Measurements from ENCODE around the gene PIH1D2.
"Not testable (repeated sequence)": the region's sequence is repeated elsewhere in the genome, so short reads cannot be mapped to it uniquely, and the experiment has no call there.

DNA sequence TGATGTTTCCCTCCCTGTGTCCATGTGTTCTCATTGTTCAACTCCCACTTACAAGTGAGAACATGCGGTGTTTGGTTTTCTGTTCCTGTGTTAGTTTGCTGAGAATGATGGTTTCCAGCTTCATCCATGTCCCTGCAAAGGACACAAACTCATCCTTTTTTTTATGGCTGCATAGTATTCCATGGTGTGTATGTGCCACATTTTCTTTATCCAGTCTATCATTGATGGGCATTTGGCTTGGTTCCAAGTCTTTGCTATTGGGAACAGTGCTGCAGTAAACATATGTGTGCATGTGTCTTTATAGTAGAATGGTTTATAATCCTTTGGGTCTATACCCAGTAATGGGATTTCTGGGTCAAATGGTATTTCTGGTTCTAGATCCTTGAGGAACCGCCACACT, 27.2 kb downstream of the PIH1D2 start:
- TF ChIP-seq PHF8 (IDR thresholded peaks at IDR 0.05; ENCODE audit: borderline replicate concordance, low read length); NRF1 (conservative IDR thresholded peaks at IDR 0.05 in 1 of 2, IDR thresholded peaks at IDR 0.05 in 1 of 2); SMAD3 (CRISPR knock-in tag; conservative IDR thresholded peaks at IDR 0.05): not testable (repeated sequence)
- TF ChIP-seq, protein P1, sequence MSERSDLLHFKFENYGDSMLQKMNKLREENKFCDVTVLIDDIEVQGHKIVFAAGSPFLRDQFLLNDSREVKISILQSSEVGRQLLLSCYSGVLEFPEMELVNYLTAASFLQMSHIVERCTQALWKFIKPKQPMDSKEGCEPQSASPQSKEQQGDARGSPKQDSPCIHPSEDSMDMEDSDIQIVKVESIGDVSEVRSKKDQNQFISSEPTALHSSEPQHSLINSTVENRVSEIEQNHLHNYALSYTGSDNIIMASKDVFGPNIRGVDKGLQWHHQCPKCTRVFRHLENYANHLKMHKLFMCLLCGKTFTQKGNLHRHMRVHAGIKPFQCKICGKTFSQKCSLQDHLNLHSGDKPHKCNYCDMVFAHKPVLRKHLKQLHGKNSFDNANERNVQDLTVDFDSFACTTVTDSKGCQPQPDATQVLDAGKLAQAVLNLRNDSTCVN (CRISPR knock-in tag; IDR thresholded peaks at IDR 0.05), result not testable (repeated sequence)
- TF ChIP-seq, protein P2, sequence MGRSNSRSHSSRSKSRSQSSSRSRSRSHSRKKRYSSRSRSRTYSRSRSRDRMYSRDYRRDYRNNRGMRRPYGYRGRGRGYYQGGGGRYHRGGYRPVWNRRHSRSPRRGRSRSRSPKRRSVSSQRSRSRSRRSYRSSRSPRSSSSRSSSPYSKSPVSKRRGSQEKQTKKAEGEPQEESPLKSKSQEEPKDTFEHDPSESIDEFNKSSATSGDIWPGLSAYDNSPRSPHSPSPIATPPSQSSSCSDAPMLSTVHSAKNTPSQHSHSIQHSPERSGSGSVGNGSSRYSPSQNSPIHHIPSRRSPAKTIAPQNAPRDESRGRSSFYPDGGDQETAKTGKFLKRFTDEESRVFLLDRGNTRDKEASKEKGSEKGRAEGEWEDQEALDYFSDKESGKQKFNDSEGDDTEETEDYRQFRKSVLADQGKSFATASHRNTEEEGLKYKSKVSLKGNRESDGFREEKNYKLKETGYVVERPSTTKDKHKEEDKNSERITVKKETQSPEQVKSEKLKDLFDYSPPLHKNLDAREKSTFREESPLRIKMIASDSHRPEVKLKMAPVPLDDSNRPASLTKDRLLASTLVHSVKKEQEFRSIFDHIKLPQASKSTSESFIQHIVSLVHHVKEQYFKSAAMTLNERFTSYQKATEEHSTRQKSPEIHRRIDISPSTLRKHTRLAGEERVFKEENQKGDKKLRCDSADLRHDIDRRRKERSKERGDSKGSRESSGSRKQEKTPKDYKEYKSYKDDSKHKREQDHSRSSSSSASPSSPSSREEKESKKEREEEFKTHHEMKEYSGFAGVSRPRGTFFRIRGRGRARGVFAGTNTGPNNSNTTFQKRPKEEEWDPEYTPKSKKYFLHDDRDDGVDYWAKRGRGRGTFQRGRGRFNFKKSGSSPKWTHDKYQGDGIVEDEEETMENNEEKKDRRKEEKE (IDR thresholded peaks at IDR 0.05; ENCODE audit: borderline replicate concordance in 1 of 2, control insufficient read depth in 1 of 2, low read depth in 2 of 2, low read length in 1 of 2), result not testable (repeated sequence)
- TF ChIP-seq, protein P3, sequence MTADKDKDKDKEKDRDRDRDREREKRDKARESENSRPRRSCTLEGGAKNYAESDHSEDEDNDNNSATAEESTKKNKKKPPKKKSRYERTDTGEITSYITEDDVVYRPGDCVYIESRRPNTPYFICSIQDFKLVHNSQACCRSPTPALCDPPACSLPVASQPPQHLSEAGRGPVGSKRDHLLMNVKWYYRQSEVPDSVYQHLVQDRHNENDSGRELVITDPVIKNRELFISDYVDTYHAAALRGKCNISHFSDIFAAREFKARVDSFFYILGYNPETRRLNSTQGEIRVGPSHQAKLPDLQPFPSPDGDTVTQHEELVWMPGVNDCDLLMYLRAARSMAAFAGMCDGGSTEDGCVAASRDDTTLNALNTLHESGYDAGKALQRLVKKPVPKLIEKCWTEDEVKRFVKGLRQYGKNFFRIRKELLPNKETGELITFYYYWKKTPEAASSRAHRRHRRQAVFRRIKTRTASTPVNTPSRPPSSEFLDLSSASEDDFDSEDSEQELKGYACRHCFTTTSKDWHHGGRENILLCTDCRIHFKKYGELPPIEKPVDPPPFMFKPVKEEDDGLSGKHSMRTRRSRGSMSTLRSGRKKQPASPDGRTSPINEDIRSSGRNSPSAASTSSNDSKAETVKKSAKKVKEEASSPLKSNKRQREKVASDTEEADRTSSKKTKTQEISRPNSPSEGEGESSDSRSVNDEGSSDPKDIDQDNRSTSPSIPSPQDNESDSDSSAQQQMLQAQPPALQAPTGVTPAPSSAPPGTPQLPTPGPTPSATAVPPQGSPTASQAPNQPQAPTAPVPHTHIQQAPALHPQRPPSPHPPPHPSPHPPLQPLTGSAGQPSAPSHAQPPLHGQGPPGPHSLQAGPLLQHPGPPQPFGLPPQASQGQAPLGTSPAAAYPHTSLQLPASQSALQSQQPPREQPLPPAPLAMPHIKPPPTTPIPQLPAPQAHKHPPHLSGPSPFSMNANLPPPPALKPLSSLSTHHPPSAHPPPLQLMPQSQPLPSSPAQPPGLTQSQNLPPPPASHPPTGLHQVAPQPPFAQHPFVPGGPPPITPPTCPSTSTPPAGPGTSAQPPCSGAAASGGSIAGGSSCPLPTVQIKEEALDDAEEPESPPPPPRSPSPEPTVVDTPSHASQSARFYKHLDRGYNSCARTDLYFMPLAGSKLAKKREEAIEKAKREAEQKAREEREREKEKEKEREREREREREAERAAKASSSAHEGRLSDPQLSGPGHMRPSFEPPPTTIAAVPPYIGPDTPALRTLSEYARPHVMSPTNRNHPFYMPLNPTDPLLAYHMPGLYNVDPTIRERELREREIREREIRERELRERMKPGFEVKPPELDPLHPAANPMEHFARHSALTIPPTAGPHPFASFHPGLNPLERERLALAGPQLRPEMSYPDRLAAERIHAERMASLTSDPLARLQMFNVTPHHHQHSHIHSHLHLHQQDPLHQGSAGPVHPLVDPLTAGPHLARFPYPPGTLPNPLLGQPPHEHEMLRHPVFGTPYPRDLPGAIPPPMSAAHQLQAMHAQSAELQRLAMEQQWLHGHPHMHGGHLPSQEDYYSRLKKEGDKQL (CRISPR knock-in tag; IDR thresholded peaks at IDR 0.05; ENCODE audit: borderline replicate concordance), result not testable (repeated sequence)
